Measurements from ENCODE around the gene ALDH3B2.

The ALDH3B2 gene

DNA sequence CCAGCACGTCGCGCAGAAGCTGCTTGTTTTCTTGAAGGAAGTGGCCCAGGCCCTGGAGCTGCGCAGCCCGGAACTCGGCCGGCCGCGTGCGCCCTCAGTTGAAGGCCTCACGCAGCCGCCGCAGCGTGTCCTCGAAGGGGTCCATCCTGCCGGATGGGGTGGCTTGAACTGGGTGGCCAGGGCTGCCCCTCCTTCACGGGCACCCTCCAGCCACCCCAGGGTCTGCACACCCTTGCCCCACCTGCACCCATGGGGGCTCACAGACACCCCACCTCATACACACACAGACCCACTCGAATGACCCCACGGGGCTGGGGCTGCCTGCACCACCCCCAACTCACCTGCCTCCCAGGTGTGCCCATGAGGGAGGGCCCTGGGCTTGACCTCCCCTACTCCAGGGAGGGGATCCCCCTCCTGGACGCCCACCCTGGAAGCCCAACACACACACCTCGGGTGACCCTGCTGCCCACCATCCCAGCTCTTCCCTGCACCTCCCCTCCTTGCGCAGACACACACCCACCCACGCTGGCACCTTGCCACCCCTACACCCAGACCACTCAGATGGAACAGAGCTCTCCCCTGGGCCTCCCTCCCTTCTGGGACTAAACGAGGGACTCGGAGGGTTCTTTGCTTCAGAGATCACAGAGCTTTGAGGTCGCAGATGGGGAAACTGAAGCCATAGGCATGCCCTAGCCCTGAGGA, 6.8 kb downstream of the ALDH3B2 start:
- H3K27me3 ChIP-seq (ENCODE audit: control insufficient read depth in 1 of 2, insufficient read depth in 2 of 2, low read length in 2 of 2): no peaks in the 10 kb centered on the region
- H3K36me3 ChIP-seq (ENCODE audit: control insufficient read depth in 2 of 2, insufficient read depth in 2 of 2, low read length in 2 of 2): no peaks in the 10 kb centered on the region
- H3K9me3 ChIP-seq (ENCODE audit: control insufficient read depth in 2 of 2, low read length in 2 of 2): no peaks in the 10 kb centered on the region
- no peak overlapping the region for H3K9ac ChIP-seq (ENCODE audit: low read length in 2 of 2)
- no peaks in the 10 kb centered on the region for H3K4me1 ChIP-seq (ENCODE audit: control insufficient read depth, insufficient read depth, low read length)
- no peak overlapping the region for H3K27ac ChIP-seq (ENCODE audit: low read length)
- no peak overlapping the region for H3K4me3 ChIP-seq (ENCODE audit: low read length in 2 of 2)

- H3K27me3 ChIP-seq (ENCODE audit: control insufficient read depth in 1 of 2, insufficient read depth in 2 of 2, low read length in 2 of 2): no peaks in the 10 kb centered on the region
- H3K4me3 ChIP-seq (ENCODE audit: low read length in 2 of 2): no peak overlapping the region
- no peaks in the 10 kb centered on the region for H3K4me1 ChIP-seq (ENCODE audit: control insufficient read depth, insufficient read depth, low read length)
- no peak overlapping the region for H3K9ac ChIP-seq (ENCODE audit: low read length in 2 of 2)
- no peaks in the 10 kb centered on the region for H3K36me3 ChIP-seq (ENCODE audit: control insufficient read depth in 2 of 2, insufficient read depth in 2 of 2, low read length in 2 of 2)
- H3K9me3 ChIP-seq (ENCODE audit: control insufficient read depth in 2 of 2, low read length in 2 of 2): no peaks in the 10 kb centered on the region
- no peak overlapping the region for H3K27ac ChIP-seq (ENCODE audit: low read length)
These were observed 7.5 kb downstream of the ALDH3B2 start for GRCh38 chr11:67666676-67667489.

DNA sequence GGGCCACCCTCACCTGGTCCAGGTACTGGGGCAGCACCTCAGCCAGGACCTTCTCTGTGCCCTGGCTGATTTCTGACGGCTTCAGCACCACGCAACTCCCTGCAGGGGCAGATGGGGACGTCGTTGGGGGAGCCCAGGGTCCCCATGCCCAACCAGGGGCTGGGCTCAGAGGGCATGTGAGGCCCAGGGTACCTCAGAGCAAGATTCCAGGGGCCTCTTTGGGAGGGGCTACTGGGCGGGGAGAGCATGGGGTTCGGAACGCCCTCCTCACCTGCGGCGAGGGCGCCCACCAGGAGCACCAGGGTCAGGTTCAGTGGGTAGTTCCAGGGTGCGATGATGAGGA, 8.1 kb downstream of the ALDH3B2 start:
- no peak overlapping the region for H3K4me3 ChIP-seq (ENCODE audit: low read length in 2 of 2)
- H3K27ac ChIP-seq (ENCODE audit: low read length): no peak overlapping the region
- H3K36me3 ChIP-seq (ENCODE audit: control insufficient read depth in 2 of 2, insufficient read depth in 2 of 2, low read length in 2 of 2): no peaks in the 10 kb centered on the region
- no peaks in the 10 kb centered on the region for H3K4me1 ChIP-seq (ENCODE audit: control insufficient read depth, insufficient read depth, low read length)
- H3K27me3 ChIP-seq (ENCODE audit: control insufficient read depth in 1 of 2, insufficient read depth in 2 of 2, low read length in 2 of 2): no peaks in the 10 kb centered on the region
- no peaks in the 10 kb centered on the region for H3K9me3 ChIP-seq (ENCODE audit: control insufficient read depth in 2 of 2, low read length in 2 of 2)
- no peak overlapping the region for H3K9ac ChIP-seq (ENCODE audit: low read length in 2 of 2)

GRCh38 chr11:67665541-67666302, 8.7 kb downstream of the ALDH3B2 start:
- Histone ChIP-seq H3K9ac (ENCODE audit: low read length in 2 of 2) (no peak overlapping the region), H3K4me3 (ENCODE audit: low read length in 2 of 2) (no peak overlapping the region), H3K36me3 (ENCODE audit: control insufficient read depth in 2 of 2, insufficient read depth in 2 of 2, low read length in 2 of 2) (no peaks in the 10 kb centered on the region), H3K4me1 (ENCODE audit: control insufficient read depth, insufficient read depth, low read length) (no peaks in the 10 kb centered on the region), H3K27ac (ENCODE audit: low read length) (no peak overlapping the region), H3K9me3 (ENCODE audit: control insufficient read depth in 2 of 2, low read length in 2 of 2) (no peaks in the 10 kb centered on the region), H3K27me3 (ENCODE audit: control insufficient read depth in 1 of 2, insufficient read depth in 2 of 2, low read length in 2 of 2) (no peaks in the 10 kb centered on the region)

- Histone ChIP-seq H3K27ac (ENCODE audit: low read length) (no peak overlapping the region), H3K9me3 (ENCODE audit: control insufficient read depth in 2 of 2, low read length in 2 of 2) (no peaks in the 10 kb centered on the region), H3K36me3 (ENCODE audit: control insufficient read depth in 2 of 2, insufficient read depth in 2 of 2, low read length in 2 of 2) (no peaks in the 10 kb centered on the region), H3K27me3 (ENCODE audit: control insufficient read depth in 1 of 2, insufficient read depth in 2 of 2, low read length in 2 of 2) (no peaks in the 10 kb centered on the region), H3K4me1 (ENCODE audit: control insufficient read depth, insufficient read depth, low read length) (no peaks in the 10 kb centered on the region), H3K9ac (ENCODE audit: low read length in 2 of 2) (no peak overlapping the region), H3K4me3 (ENCODE audit: low read length in 2 of 2) (no peak overlapping the region)
These were observed 9.5 kb downstream of the ALDH3B2 start for GRCh38 chr11:67664696-67665540.

DNA sequence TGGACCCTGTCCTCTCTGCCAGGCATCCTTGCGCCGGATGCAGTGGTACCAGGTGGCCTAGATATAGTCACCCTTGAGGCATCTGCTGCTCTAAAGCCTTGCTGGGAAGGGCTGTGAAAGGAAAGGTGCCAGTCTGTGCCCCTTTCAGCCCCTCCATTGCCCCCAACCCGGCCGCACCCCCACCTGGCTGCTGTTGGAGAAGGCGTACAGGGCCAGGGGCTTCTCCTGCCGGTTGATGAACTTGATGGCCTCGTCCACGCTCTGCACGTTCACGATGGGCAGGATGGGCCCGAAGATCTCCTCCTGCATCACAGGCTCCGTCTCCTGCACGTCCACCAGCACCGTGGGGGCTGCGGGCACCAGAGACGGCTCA, 10.2 kb downstream of the ALDH3B2 start:
- Histone ChIP-seq H3K27ac (ENCODE audit: low read length) (no peak overlapping the region), H3K9me3 (ENCODE audit: control insufficient read depth in 2 of 2, low read length in 2 of 2) (no peaks in the 10 kb centered on the region), H3K4me3 (ENCODE audit: low read length in 2 of 2) (no peak overlapping the region), H3K9ac (ENCODE audit: low read length in 2 of 2) (no peak overlapping the region), H3K36me3 (ENCODE audit: control insufficient read depth in 2 of 2, insufficient read depth in 2 of 2, low read length in 2 of 2) (no peaks in the 10 kb centered on the region), H3K4me1 (ENCODE audit: control insufficient read depth, insufficient read depth, low read length) (no peaks in the 10 kb centered on the region), H3K27me3 (ENCODE audit: control insufficient read depth in 1 of 2, insufficient read depth in 2 of 2, low read length in 2 of 2) (no peaks in the 10 kb centered on the region)

DNA sequence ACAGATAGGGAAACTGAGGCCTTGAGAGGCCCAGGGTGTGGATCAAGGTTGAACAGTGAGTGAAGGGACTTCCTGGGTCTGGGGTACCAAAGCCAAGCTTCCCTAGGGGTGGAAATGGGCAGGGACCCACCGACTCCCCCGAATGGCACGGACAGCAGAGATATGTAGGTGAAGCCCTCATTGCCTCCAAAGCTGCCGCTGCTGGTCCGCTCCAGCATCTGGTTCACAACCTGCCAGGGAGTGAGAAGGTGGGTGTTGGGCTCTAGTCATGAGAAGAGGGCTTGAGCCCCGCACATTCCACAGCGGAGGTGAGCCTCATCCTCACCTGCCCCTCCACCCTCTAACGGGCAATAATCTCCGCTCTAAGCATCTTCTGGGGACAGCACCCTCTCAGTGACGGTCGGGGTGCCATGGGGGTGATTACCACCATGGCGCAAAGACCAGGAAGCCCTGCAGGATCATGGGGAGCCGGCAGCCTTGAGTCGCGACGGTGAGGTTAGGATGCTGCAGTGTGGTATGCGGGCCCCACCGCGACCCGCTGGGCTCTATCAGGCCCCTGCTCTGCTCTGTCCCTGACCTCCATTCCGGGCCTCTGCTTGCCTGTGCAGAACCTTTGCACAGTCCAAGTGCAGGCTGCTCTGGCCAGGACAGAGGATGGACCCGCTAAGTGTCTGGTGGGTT, 10.8 kb downstream of the ALDH3B2 start:
- no peak overlapping the region for H3K27ac ChIP-seq (ENCODE audit: low read length)
- no peaks in the 10 kb centered on the region for H3K36me3 ChIP-seq (ENCODE audit: control insufficient read depth in 2 of 2, insufficient read depth in 2 of 2, low read length in 2 of 2)
- no peaks in the 10 kb centered on the region for H3K27me3 ChIP-seq (ENCODE audit: control insufficient read depth in 1 of 2, insufficient read depth in 2 of 2, low read length in 2 of 2)

GRCh38 chr11:67662835-67663531, 11.4 kb downstream of the ALDH3B2 start:
- Histone ChIP-seq H3K36me3 (ENCODE audit: control insufficient read depth in 2 of 2, insufficient read depth in 2 of 2, low read length in 2 of 2) (no peaks in the 10 kb centered on the region), H3K9me3 (ENCODE audit: control insufficient read depth in 2 of 2, low read length in 2 of 2) (no peaks in the 10 kb centered on the region)

More for the DNA sequence above, 10.8 kb downstream of the ALDH3B2 start:
- Histone ChIP-seq H3K9ac (ENCODE audit: low read length in 2 of 2) (no peak overlapping the region), H3K9me3 (ENCODE audit: control insufficient read depth in 2 of 2, low read length in 2 of 2) (no peaks in the 10 kb centered on the region), H3K4me1 (ENCODE audit: control insufficient read depth, insufficient read depth, low read length) (no peaks in the 10 kb centered on the region), H3K4me3 (ENCODE audit: low read length in 2 of 2) (no peak overlapping the region)

DNA sequence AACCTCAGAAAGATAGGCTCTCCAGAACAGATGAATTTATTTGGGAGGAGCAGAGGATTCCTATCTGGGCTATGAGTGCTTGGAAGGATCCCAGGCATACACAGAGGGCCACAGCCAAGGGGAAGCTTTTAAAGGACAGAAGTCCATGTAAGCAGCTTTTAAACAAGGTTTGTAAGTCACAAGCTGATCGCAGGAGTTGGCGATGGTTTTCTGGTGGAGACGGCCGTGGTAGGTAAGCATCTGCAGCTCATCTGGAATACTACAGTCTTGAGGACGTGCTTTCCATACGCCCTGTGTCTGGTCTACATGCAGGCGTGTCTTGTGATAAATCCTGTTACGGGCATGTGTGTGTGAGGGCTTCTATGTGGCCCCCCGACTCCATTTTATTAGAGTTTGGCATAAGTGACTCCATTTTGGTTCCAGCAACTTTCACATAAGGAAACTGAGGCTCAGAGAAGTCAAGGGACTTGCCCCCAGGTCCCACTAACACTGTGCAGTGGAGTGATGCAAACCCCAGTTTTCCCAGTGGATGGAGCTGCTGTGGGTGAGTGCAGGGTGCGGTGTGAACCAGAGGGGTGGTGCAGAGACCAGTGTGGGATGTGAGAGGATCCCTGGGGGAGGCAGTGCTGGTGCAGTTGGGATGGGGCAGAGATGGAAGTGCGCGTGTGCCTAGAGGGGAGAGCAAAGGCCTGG, 12.1 kb downstream of the ALDH3B2 start:
- no peak overlapping the region for H3K4me3 ChIP-seq (ENCODE audit: low read length in 2 of 2)
- no peaks in the 10 kb centered on the region for H3K4me1 ChIP-seq (ENCODE audit: control insufficient read depth, insufficient read depth, low read length)
- H3K27ac ChIP-seq (ENCODE audit: low read length): no peak overlapping the region
- no peaks in the 10 kb centered on the region for H3K36me3 ChIP-seq (ENCODE audit: control insufficient read depth in 2 of 2, insufficient read depth in 2 of 2, low read length in 2 of 2)
- H3K27me3 ChIP-seq (ENCODE audit: control insufficient read depth in 1 of 2, insufficient read depth in 2 of 2, low read length in 2 of 2): no peaks in the 10 kb centered on the region
- no peaks in the 10 kb centered on the region for H3K9me3 ChIP-seq (ENCODE audit: control insufficient read depth in 2 of 2, low read length in 2 of 2)
- no peak overlapping the region for H3K9ac ChIP-seq (ENCODE audit: low read length in 2 of 2)

More at GRCh38 chr11:67662835-67663531, 11.4 kb downstream of the ALDH3B2 start:
- H3K27ac ChIP-seq (ENCODE audit: low read length): no peak overlapping the region
- no peaks in the 10 kb centered on the region for H3K4me1 ChIP-seq (ENCODE audit: control insufficient read depth, insufficient read depth, low read length)
- H3K9ac ChIP-seq (ENCODE audit: low read length in 2 of 2): no peak overlapping the region
- H3K27me3 ChIP-seq (ENCODE audit: control insufficient read depth in 1 of 2, insufficient read depth in 2 of 2, low read length in 2 of 2): no peaks in the 10 kb centered on the region
- H3K4me3 ChIP-seq (ENCODE audit: low read length in 2 of 2): no peak overlapping the region

All from stomach smooth muscle (tissue), 2 donors.